ENCODE results near the gene KDM1B.
"Not testable (repeated sequence)": the region's sequence is repeated elsewhere in the genome, so short reads cannot be mapped to it uniquely, and the experiment has no call there.

KDM1B gene

DNA sequence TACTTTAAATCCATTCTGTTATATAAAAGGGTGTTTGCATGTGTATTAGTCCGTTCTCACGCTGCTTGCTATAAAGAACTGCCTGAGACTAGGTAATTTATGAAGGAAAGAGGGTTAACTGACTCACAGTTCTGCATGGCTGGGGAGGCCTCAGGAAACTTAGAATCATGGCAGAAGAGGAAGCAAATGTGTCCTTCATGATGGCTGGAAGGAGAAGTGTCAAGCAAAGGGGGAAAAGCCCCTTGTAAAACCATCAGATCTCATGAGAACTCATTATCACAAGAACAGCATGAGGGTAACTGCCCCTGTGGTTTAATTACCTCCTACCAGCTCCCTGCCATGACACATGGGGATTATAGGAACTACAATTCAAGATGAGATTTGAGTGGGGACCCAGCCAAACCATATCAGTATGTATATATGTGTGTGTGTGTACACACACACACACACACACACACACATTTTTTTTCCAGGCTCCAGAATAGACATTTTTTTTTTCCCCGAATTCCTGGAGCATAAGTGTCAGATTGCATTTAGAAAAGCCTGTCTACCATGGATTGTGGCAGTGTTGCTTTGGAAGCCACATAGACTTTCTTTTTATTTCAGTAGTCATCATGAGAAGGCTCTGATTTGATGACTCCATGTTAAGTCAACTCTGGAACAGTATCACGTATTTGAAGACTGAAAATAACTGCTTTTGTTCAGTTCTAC is 31.5 kb downstream of the KDM1B start:
- no peak for DNase-seq (ENCODE audit: low read depth in 2 of 2)

DNA sequence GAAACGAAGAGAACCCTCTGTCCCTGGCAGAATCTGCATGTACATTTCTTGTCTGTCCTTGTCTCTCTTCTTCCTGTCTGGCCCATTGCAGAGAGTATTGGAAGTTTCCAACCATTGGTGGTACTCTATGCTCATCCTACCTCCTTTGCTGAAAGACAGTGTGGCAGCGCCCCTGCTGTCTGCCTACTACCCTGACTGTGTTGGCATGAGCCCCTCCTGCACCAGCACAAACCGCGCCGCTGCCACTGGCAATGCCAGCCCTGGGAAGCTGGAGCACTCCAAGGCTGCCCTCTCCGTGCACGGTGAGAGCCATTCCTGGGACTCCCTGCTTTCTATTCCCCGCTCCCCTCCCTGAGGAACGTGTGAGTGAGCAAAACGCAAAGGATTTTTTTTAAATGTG is 32.5 kb downstream of the KDM1B start:
- DNase-seq (ENCODE audit: low read depth in 2 of 2): no peak

GRCh38 chr6:18189196-18189595 is 34.0 kb downstream of the KDM1B start:
- no peak for DNase-seq (ENCODE audit: low read depth in 2 of 2)

- DNase-seq (ENCODE audit: low read depth in 2 of 2): no peak
These were observed 36.8 kb downstream of the KDM1B start for GRCh38 chr6:18192026-18192425.

DNA sequence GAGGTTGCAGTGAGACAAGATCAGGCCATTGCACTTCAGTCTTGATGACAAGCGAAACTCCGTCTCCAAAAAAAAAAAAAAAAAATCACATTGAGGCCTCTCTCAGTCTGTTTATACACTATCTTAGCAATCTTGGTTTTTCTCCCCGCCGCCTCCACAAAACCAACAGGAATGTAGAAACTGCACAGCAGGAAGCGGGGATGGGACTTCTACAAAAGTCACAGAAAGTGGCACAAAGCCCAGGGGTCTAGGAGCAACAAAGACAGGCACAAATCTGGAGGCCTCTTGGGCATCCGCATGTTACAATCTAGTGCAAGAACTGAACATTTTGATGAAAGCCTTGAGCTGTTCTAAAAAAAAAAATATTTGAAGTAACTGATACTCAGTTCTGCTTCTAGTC is 48.6 kb downstream of the KDM1B start:
- DNase-seq (ENCODE audit: low read depth in 2 of 2): no peak

GRCh38 chr6:18204691-18205090 is 49.5 kb downstream of the KDM1B start:
- DNase-seq (ENCODE audit: low read depth in 2 of 2): no peak

DNA sequence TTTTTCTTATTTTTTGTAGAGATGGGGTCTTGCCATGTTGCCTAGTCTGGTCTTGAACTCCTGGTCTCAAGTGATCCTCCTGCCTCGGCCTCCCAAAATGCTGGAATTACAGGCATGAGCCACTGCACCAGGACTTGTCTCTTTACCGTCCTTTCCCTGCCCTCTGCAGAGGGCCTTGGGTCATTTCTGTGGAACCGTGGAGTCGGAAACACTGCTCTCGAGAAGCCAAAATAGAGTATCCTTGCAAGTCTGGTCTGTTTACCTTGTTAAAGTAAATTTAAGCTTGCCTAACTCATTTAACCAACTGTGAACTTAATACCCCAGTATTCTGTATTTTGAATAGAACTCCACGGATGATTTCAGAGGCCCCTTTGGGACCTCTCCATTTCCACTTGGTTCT is 51.4 kb downstream of the KDM1B start:
- DNase-seq (ENCODE audit: low read depth in 2 of 2): no peak

- DNase-seq (ENCODE audit: low read depth in 2 of 2): no peak
These were observed 52.2 kb downstream of the KDM1B start for GRCh38 chr6:18207438-18207837.

DNA sequence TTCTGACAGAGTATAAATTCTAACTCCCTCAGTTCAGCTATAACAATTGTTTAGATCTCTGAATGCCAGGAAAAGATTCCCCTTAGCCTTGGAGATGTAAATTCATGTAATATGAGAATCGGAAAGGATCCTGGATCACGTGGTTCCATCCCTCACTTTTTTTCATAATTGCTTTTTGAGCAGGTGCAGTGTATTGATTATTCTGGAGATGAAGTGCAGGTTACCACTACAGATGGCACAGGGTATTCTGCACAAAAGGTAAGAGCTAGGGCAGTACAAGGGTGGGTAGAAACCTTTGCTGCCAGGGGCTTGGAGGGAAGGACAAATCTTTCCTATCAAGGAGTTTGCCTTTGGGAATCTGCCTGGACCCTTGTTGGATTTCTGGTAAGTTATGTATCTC is 52.7 kb downstream of the KDM1B start:
- DNase-seq (ENCODE audit: low read depth in 2 of 2): no peak

GRCh38 chr6:18208778-18209177 is 53.6 kb downstream of the KDM1B start:
- DNase-seq (ENCODE audit: low read depth in 2 of 2): not testable (repeated sequence)

DNA sequence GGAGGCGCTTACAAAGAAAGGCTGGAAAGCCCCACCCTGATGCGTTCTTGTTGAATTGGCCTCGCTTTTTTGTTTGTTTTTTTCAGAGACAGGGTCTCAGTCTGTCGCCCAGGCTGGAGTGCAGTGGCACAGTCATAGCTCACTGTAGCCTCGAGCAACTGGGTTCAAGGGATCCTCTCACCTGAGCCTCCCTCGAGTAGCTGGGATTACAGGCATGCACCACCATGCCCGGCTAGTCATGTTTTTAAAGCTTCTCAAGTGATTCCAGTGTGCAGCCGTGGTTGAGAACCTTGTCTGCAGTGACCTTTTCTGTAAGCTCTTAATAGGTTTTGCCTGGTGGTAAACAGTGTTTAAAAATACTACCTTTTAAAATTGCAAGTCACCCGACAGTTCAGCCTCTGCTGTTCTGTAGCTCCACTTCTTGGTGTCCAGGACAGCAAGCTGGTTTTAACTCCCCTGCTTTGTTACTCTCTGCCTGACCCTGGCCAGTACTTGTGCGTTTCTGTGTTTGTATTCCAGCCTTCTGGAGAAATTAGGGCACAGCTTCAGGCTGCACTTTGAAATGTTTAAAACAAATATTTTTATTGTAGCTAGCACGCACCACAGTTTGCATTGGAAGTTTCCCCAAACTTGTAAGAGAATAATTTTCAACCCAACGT is 54.4 kb downstream of the KDM1B start:
- DNase-seq (ENCODE audit: low read depth in 2 of 2): no peak

GRCh38 chr6:18210707-18211106 is 55.5 kb downstream of the KDM1B start:
- no peak for DNase-seq (ENCODE audit: low read depth in 2 of 2)

DNA sequence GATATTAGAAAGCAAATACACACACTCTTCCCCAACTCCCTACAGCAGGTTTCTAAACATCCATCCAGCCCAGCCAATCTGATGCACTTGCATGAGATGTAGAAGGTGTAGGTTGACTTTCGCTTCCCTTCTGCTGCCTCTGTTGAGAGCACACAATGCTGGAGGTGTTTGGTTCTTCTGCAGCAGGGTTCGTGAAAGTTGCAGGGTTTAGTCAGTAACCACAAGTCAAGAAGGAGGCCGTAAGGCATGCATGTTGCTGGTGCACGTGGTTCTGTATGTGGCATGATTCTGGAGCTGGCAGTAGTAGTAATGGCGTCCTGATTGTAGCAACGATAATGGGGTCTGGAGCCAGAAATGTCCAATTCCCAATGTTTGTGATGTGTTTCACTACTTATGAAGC is 56.1 kb downstream of the KDM1B start:
- DNase-seq (ENCODE audit: low read depth in 2 of 2): peak in 1 of 2 donors; percentile 31

- no peak for DNase-seq (ENCODE audit: low read depth in 2 of 2)
These were observed 57.0 kb downstream of the KDM1B start for GRCh38 chr6:18212231-18212630.

GRCh38 chr6:18213439-18213838 is 58.2 kb downstream of the KDM1B start:
- no peak for DNase-seq (ENCODE audit: low read depth in 2 of 2)

DNA sequence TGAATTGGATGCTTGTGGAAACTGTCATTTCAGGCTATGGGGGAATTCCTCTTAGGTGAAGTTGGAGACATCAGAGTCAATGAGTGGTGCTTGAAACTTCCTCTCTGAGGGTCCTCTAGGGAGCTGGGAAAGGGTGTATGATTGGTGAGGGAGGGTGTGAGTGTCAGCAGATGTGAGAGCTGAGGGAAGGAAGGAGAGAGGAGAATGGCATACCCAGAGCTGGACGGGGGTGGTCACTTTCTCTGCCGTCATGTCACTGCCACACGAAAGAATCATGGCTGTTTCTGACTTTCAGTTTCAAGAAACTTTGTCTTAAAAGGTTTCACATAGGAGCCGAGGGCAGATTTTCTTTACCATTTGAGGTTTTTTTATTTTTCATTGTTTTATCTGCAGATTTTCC is 58.8 kb downstream of the KDM1B start:
- no peak for DNase-seq (ENCODE audit: low read depth in 2 of 2)

DNA sequence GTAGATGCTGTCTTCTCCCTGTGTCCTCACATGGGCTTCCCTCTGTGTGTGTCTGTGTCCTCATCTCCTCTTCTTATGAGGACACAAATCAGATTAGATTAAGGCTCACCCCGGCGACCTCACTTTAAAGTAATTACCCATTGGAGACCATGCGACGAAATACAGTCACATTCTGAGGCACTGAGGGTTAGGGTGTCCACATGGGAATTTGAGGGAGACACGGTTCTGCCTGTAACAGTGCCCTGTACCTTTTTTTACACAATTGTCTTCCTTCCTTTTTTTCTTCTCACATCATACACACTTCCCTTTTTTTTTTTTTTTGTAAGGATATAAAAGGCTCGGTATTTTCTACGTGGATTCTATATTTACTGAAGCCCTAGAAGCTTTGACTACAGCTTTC is 60.2 kb downstream of the KDM1B start:
- DNase-seq (ENCODE audit: low read depth in 2 of 2): no peak

DNA sequence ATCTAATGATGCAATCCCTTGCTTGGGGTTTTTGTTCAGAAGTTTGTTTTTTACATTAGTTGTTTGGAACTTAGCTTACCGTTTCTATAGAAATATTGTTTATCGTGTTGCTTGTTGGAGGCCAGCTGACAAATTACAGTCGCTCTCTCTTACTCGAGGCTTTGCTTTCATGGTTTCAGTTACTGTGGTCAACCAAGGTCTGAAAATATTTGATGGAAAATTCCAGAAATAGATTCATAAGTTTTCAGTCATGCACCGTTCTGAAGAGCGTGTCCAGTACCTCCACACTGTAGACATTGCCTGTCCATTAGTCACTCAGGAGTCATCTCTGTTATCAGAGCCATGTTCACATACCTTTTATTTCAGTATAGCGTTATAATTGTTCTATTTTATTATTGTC is 61.2 kb downstream of the KDM1B start:
- DNase-seq (ENCODE audit: low read depth in 2 of 2): no peak

GRCh38 chr6:18218233-18218632 is 63.0 kb downstream of the KDM1B start:
- DNase-seq (ENCODE audit: low read depth in 2 of 2): no peak

GRCh38 chr6:18219591-18219990 is 64.4 kb downstream of the KDM1B start:
- DNase-seq (ENCODE audit: low read depth in 2 of 2): no peak

DNA sequence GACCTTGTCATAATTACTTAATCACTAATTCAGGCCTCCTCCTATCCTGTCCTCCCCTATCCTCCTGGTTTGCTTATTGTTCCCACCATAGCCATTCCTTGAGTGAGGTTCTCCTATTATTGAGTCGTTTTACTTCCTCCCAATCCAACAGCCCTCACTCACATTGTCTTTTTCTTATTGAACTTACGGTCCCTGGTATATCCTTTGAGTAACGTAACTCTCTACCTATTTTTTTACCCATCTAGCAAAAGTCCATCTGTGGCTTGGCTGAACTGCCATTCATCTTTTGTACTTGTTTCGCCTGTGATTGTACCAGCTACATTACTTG is 66.0 kb downstream of the KDM1B start:
- DNase-seq (ENCODE audit: low read depth in 2 of 2): no peak

- not testable (repeated sequence) for DNase-seq (ENCODE audit: low read depth in 2 of 2)
These were observed 71.4 kb downstream of the KDM1B start for GRCh38 chr6:18226451-18227105.

GRCh38 chr6:18227166-18227565 is 71.9 kb downstream of the KDM1B start:
- not testable (repeated sequence) for DNase-seq (ENCODE audit: low read depth in 2 of 2)

Measured in stimulated activated CD8-positive, alpha-beta memory T cell treated with anti-CD3 and anti-CD28 coated beads, Interleukin-15, amount 100 ng/mL, for 48 hours (primary cell).